Keratinocyte (primary cell): ENCODE data around the gene FBLN1. TPM values are rescaled to one million over a fixed set of nuclear protein-coding genes. Genes with fewer than 3 reads are reported as not detected.

Experiments
- DNase-seq: peaks from one replicate; pipeline ENCODE4 v3.0.0-alpha.2; 2011; ENCODE audit warnings: low read depth, missing footprints, low spot score
- FAIRE-seq: peaks from 2 replicates; lab custom pipeline; 2011; peaks lifted over from hg19 to GRCh38; lab: Jason Lieb, UNC
- H2AFZ ChIP-seq: 2 replicates; pipeline ENCODE4 v1.6.0; 2012; ENCODE audit warnings: low read length, control low read depth, inconsistent platforms; ENCODE audit not compliant: control insufficient read depth
- H3K27ac ChIP-seq: 2 replicates; pipeline ENCODE4 v1.5.1; 2011; ENCODE audit warnings: low read length; ENCODE audit not compliant: control insufficient read depth, insufficient read depth
- H3K27me3 ChIP-seq: 3 replicates; pipeline ENCODE4 v1.6.0; 2011; ENCODE audit warnings: low read length; ENCODE audit not compliant: control insufficient read depth, insufficient read depth; ENCODE audit errors: extremely low read depth
- H3K36me3 ChIP-seq, 2 experiments: 2 replicates in 1 of 2; 3 replicates in 1 of 2; pipeline ENCODE4 v1.5.1; 2011; ENCODE audit warnings: low read length in 2 of 2, mild to moderate bottlenecking in 1 of 2; ENCODE audit not compliant: control insufficient read depth in 2 of 2, insufficient read depth in 2 of 2; ENCODE audit errors: extremely low read depth in 1 of 2
- H3K4me1 ChIP-seq: 3 replicates; pipeline ENCODE4 v1.5.1; 2011; ENCODE audit warnings: low read length; ENCODE audit not compliant: control insufficient read depth, insufficient read depth; ENCODE audit errors: extremely low read depth
- H3K4me2 ChIP-seq: 3 replicates; pipeline ENCODE4 v1.6.0; 2011; ENCODE audit warnings: low read depth, low read length; ENCODE audit not compliant: control insufficient read depth, insufficient read depth; ENCODE audit errors: extremely low read depth
- H3K4me3 ChIP-seq, 3 experiments: fragments of 200-600 bp in 1 of 3; sonication (generic) in 1 of 3; 2 replicates in 2 of 3; 3 replicates in 1 of 3; pipeline ENCODE4 v1.5.1; 2011 to 2016; ENCODE audit warnings: low read length in 3 of 3, mild to moderate bottlenecking in 3 of 3, control low read depth in 2 of 3, inconsistent platforms in 1 of 3, low read depth in 1 of 3, mixed read lengths in 1 of 3, mixed run types in 1 of 3, moderate library complexity in 1 of 3; ENCODE audit not compliant: control insufficient read depth in 2 of 3, insufficient read depth in 2 of 3; ENCODE audit errors: extremely low read depth in 1 of 3
- H3K79me2 ChIP-seq: 2 replicates; pipeline ENCODE4 v1.6.0; 2012; ENCODE audit warnings: low read length; ENCODE audit not compliant: control insufficient read depth, insufficient read depth
- H3K9ac ChIP-seq: 3 replicates; pipeline ENCODE4 v1.6.0; 2011; ENCODE audit warnings: low read length; ENCODE audit not compliant: control insufficient read depth, insufficient read depth; ENCODE audit errors: extremely low read depth
- H3K9me1 ChIP-seq: 3 replicates; pipeline ENCODE4 v1.6.0; 2011; ENCODE audit warnings: low read length; ENCODE audit not compliant: control insufficient read depth, insufficient read depth; ENCODE audit errors: extremely low read depth
- H3K9me3 ChIP-seq: 2 replicates; pipeline ENCODE4 v1.5.1; 2012; ENCODE audit warnings: low read depth, low read length; ENCODE audit not compliant: control insufficient read depth
- H4K20me1 ChIP-seq: 3 replicates; pipeline ENCODE4 v1.6.0; 2011; ENCODE audit warnings: low read length; ENCODE audit not compliant: control insufficient read depth, insufficient read depth; ENCODE audit errors: extremely low read depth
- EZH2 ChIP-seq: IDR thresholded peaks from one replicate; pipeline ENCODE4 v1.6.1; 2012; ENCODE audit warnings: inconsistent platforms, mild to moderate bottlenecking, low read length, moderate library complexity
- dilution Hi-C: fragments of 300-500 bp; cut with MboI; formaldehyde crosslinking; loops from one replicate; pipeline ENCODE4 v1.7.0; 2020; ENCODE audit warnings: low sequenced_read_pairs; ENCODE audit not compliant: extremely low pct_ligation_motif_present
- polyA plus RNA-seq, 5 experiments: library from polyadenylated mRNA; depleted of rRNA in 3 of 5; stranded (reverse) in 3 of 5; stranded (forward) in 1 of 5; unstranded in 1 of 5; fragments of >200 nt; gene quantifications; 1 replicate in 1 of 5; 2 replicates in 3 of 5; 3 replicates in 1 of 5; pipeline versions ENCODE4 v1.2.1 to v1.2.3, GENCODE V29; 2011 to 2012; ENCODE audit warnings: missing spikeins in 2 of 5, low read depth in 1 of 5, low replicate concordance in 1 of 5
- TF ChIP-seq, protein P1 (sequence below), 3 experiments: IDR thresholded peaks in 1 of 3; conservative IDR thresholded peaks in 1 of 3; optimal IDR thresholded peaks in 1 of 3; 2 replicates in 2 of 3; 3 replicates in 1 of 3; pipeline versions ENCODE3 to v1.5.1; 2011; ENCODE audit warnings: low read length in 3 of 3, mild to moderate bottlenecking in 3 of 3, moderate library complexity in 2 of 3, control low read depth in 1 of 3, inconsistent platforms in 1 of 3; ENCODE audit not compliant: insufficient read depth in 2 of 3; ENCODE audit errors: extremely low read depth in 1 of 3

FBLN1 gene
- polyA plus RNA-seq, 1 donor (not counting 4 experiments of a cell fraction or from before 2014, with no cell fraction given), result 13.7 TPM

DNA sequence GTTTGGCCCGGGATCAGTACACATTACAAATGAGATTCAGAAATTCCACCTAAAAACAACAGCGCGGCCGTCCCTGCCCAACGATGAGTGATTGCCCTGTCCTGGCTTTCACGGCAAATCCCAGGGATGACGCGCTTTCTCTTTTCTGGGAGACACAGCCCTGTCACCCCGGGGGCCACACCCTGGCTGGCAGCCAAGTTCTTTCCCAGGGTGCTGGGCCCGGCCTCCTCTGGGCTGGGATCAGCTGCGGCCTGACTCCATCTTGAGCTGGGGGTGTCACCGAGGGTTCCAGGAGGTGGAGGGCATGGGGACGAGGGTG is 82.7 kb downstream of the FBLN1 start:
- dilution Hi-C loops, result no loop called here
- Histone ChIP-seq H3K9me1 (no peaks in the 10 kb centered on the region), H3K4me3 (no peak overlapping the region), H3K4me2 (no peak overlapping the region), H3K9ac (no peak overlapping the region), H3K27ac (no peak overlapping the region), H3K36me3 (no peaks in the 10 kb centered on the region), H3K4me1 (peaks cover 9% of the 10 kb centered on the region), H3K9me3 (no peaks in the 10 kb centered on the region), H3K79me2 (no peaks in the 10 kb centered on the region), H2AFZ (no peak overlapping the region), H3K27me3 (no peaks in the 10 kb centered on the region), H4K20me1 (no peaks in the 10 kb centered on the region)
- FAIRE-seq (no peak), DNase-seq (no peak)
- no peak for TF ChIP-seq EZH2
- TF ChIP-seq, protein P1, sequence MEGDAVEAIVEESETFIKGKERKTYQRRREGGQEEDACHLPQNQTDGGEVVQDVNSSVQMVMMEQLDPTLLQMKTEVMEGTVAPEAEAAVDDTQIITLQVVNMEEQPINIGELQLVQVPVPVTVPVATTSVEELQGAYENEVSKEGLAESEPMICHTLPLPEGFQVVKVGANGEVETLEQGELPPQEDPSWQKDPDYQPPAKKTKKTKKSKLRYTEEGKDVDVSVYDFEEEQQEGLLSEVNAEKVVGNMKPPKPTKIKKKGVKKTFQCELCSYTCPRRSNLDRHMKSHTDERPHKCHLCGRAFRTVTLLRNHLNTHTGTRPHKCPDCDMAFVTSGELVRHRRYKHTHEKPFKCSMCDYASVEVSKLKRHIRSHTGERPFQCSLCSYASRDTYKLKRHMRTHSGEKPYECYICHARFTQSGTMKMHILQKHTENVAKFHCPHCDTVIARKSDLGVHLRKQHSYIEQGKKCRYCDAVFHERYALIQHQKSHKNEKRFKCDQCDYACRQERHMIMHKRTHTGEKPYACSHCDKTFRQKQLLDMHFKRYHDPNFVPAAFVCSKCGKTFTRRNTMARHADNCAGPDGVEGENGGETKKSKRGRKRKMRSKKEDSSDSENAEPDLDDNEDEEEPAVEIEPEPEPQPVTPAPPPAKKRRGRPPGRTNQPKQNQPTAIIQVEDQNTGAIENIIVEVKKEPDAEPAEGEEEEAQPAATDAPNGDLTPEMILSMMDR (optimal IDR thresholded peaks at IDR 0.05 in 1 of 3, IDR thresholded peaks at IDR 0.05 in 1 of 3, conservative IDR thresholded peaks at IDR 0.05 in 1 of 3; ENCODE audit: extremely low read depth in 1 of 3, insufficient read depth in 2 of 3, low read length in 3 of 3), result no peak

DNA sequence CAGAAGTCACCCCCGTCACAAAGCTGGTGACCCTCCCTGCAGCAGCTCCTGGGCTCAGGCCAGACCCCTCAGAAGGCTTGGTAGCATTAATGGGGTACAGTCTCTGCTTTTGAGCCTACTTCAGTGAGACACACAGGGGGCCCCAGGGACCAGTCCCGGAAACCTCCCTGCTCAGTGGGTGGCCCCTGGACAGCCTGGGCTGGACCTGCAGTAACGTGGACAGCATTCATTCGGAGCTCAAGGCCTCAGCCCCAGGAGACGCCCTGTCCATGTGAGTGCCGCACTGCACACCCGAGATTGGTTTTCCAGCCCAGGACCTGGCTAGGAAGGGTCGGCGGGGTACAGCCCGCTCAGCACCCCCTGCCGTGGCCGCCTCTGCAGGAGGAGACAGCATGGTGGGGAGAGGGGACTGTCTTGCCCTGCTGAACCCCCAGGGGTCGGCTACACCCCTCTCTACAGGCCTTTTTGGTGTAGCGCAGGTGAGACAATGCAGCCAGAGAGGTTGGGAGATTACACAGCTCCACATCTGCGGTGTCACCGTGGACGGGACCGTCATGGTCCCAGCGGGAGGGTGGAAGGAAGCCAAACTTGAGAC is 83.4 kb downstream of the FBLN1 start:
- TF ChIP-seq, protein P1 (optimal IDR thresholded peaks at IDR 0.05 in 1 of 3, IDR thresholded peaks at IDR 0.05 in 1 of 3, conservative IDR thresholded peaks at IDR 0.05 in 1 of 3; ENCODE audit: extremely low read depth in 1 of 3, insufficient read depth in 2 of 3, low read length in 3 of 3), result no peak
- no peak for TF ChIP-seq EZH2
- Histone ChIP-seq H3K79me2 (no peaks in the 10 kb centered on the region), H3K9ac (no peak overlapping the region), H3K27me3 (no peaks in the 10 kb centered on the region), H3K4me1 (peaks cover 9% of the 10 kb centered on the region), H4K20me1 (no peaks in the 10 kb centered on the region), H3K4me3 (no peak overlapping the region), H3K4me2 (no peak overlapping the region), H3K9me1 (no peaks in the 10 kb centered on the region), H3K36me3 (no peaks in the 10 kb centered on the region), H2AFZ (no peak overlapping the region), H3K27ac (no peak overlapping the region), H3K9me3 (no peaks in the 10 kb centered on the region)
- dilution Hi-C loops, result no loop called here
- DNase-seq (no peak), FAIRE-seq (no peak)
